ENCODE results near the gene OTOS. TPM values are rescaled to one million over a fixed set of nuclear protein-coding genes. Genes with fewer than 3 reads are reported as not detected.

Gene OTOS
- total RNA-seq, 4 donors from 2014 or later: not detected

DNA sequence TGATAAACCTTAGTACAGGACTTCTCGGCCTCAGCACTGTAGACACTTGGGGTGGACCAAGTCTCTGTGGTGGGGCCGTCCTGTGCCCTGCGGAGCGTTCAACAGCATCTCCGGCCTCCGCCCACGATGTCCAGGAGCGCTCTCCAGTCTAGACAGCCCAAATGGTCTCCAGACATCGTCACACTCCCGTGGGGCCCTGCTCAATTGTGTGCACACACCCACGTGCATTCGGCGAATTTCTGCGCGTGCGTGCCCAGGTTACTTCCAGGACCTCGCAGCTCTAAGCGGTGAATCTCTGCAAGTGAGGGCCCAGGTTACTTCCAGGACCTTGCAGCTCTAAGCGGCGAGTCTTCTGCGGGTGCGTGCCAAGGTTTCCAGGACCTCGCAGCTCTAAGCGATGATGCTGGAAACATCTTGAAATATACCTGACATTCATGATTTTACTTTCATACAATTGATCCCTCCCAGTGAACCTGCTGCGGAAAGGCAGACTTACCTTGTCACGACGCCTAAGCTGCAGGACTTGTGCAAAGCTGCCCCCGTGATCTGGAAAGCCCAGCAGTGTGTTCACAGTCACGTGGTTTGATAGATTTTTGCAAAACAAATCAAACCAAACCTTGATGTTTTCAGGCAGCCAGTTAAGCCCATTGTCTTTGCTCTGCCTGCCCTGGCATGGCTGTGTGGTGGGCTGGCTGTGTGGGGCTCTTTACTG is 16.1 kb upstream of the OTOS start:
- ATAC-seq: no peak
- Histone ChIP-seq H3K9me3 (no peaks in the 10 kb centered on the region), H3K4me3 (no peak overlapping the region), H3K36me3 (no peaks in the 10 kb centered on the region), H3K27me3 (no peaks in the 10 kb centered on the region), H3K27ac (no peak overlapping the region), H3K4me1 (no peaks in the 10 kb centered on the region)
- intact Hi-C loops (cut with DNase I; ENCODE audit: low total_unique reads): no loop called here
- TF ChIP-seq POLR2A (IDR thresholded peaks at IDR 0.05): no peak
- TF ChIP-seq, protein P1, sequence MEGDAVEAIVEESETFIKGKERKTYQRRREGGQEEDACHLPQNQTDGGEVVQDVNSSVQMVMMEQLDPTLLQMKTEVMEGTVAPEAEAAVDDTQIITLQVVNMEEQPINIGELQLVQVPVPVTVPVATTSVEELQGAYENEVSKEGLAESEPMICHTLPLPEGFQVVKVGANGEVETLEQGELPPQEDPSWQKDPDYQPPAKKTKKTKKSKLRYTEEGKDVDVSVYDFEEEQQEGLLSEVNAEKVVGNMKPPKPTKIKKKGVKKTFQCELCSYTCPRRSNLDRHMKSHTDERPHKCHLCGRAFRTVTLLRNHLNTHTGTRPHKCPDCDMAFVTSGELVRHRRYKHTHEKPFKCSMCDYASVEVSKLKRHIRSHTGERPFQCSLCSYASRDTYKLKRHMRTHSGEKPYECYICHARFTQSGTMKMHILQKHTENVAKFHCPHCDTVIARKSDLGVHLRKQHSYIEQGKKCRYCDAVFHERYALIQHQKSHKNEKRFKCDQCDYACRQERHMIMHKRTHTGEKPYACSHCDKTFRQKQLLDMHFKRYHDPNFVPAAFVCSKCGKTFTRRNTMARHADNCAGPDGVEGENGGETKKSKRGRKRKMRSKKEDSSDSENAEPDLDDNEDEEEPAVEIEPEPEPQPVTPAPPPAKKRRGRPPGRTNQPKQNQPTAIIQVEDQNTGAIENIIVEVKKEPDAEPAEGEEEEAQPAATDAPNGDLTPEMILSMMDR (IDR thresholded peaks at IDR 0.05 in 4 of 5, conservative IDR thresholded peaks at IDR 0.05 in 1 of 5): no peak
- no peak for DNase-seq
- in situ Hi-C loops (cut with MboI; ENCODE audit: low sequenced_read_pairs in 4 of 4): no loop called here

DNA sequence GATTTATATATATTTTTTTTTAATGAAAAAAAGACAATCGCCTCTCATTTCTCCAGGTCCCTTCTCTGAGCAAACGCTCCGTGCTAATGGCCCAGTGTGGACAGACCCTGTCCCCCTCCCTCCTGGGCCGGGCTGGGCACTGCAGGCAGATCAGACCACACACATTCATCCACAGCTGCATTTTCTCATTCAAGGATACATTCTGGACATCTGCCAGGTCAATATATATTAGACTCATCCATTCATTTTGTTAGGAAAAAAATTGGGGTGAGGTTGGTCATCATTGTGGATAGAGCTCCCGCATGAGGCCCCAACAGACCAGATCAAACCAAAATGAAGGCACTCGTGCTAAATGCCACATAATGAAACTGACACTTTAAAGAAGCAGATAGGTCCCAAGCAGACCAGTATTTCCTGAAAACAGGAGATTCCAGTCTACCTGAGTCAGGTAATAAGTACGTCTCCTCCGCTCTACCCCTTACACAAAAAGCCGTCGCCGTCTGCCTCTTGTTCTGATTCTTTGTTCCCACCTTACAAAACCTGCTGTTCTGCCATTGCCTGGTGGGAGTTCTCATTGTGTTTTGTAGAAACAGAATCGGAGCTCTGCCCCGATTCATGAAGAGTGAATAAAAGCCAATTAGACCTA is 15.4 kb upstream of the OTOS start:
- intact Hi-C loops (cut with DNase I; ENCODE audit: low total_unique reads) (no loop called here), in situ Hi-C loops (cut with MboI; ENCODE audit: low sequenced_read_pairs in 4 of 4) (no loop called here)
- H3K27me3 ChIP-seq: no peaks in the 10 kb centered on the region
- no peaks in the 10 kb centered on the region for H3K36me3 ChIP-seq
- TF ChIP-seq, protein P1 (IDR thresholded peaks at IDR 0.05 in 4 of 5, conservative IDR thresholded peaks at IDR 0.05 in 1 of 5): no peak
- TF ChIP-seq POLR2A (IDR thresholded peaks at IDR 0.05): no peak
- no peaks in the 10 kb centered on the region for H3K9me3 ChIP-seq
- ATAC-seq (no peak), DNase-seq (no peak)
- no peaks in the 10 kb centered on the region for H3K4me1 ChIP-seq
- H3K4me3 ChIP-seq: no peak overlapping the region
- no peak overlapping the region for H3K27ac ChIP-seq

DNA sequence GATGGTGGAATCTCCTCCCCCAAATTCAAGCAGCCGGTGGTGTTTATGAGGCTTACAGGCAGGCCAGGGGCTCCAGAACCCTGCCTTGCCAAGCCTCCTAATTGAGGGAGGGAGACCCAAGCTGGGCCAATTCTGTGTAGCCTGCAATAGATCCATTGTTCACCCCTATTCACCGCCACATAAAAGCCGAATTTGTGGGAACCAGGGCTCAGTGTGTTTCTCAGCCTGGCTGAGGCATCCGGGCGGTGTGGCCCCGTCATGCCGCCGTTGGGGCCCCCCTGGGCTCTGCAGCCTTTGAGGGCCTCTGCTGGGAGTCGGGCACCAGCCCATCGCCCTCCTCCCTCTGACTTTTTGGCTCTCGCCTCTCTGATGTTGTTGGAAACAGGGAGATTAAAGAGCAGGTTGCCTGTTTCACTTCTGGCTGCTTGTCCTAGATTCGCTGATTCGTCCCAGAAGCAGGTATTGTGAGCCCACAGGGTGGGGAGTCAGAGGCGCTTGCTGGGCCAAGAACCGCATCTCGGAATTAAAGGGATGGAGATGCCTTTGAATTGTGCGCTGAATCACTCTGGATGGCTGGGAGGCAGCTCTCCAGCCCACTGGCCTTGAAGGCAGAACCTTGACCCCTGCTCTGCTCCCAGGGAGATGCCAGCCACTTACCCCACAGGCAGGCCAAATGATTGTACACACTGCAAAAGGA is 14.7 kb upstream of the OTOS start:
- Histone ChIP-seq H3K9me3 (no peaks in the 10 kb centered on the region), H3K27me3 (no peaks in the 10 kb centered on the region), H3K4me1 (no peaks in the 10 kb centered on the region), H3K27ac (no peak overlapping the region), H3K4me3 (no peak overlapping the region), H3K36me3 (no peaks in the 10 kb centered on the region)
- ATAC-seq: no peak
- intact Hi-C loops (cut with DNase I; ENCODE audit: low total_unique reads): no loop called here
- TF ChIP-seq POLR2A (IDR thresholded peaks at IDR 0.05): no peak
- TF ChIP-seq, protein P1 (IDR thresholded peaks at IDR 0.05 in 4 of 5, conservative IDR thresholded peaks at IDR 0.05 in 1 of 5): no peak
- no peak for DNase-seq
- in situ Hi-C loops (cut with MboI; ENCODE audit: low sequenced_read_pairs in 4 of 4): no loop called here

DNA sequence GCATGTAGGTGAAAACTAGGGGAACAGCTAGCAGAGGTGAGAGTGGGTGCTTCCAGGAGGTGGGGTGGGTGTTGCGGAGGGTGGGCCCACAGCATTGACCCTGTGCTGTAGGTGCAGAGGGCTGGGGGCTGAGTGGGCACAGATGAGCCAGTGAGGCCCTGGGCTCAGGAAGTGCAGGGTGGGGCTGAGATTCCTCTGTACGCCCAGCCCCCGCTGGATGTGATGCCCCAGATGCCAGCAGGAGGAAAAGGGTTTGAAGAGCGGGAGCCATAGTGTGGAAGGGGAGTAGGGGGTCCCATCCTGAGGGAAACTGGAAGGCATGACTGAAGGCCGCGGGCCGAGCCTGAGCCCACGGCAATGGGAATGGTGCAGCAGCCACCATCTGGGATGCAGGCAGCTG is 14.1 kb upstream of the OTOS start:
- in situ Hi-C loops (cut with MboI; ENCODE audit: low sequenced_read_pairs in 4 of 4) (no loop called here), intact Hi-C loops (cut with DNase I; ENCODE audit: low total_unique reads) (loop anchor here (5.0 kb wide), 2 partner anchors 38 to 283 kb away; partner anchors contain the start of gene GPC1)
- H3K27me3 ChIP-seq: no peaks in the 10 kb centered on the region
- no peaks in the 10 kb centered on the region for H3K4me1 ChIP-seq
- H3K36me3 ChIP-seq: no peaks in the 10 kb centered on the region
- no peak overlapping the region for H3K4me3 ChIP-seq
- no peak overlapping the region for H3K27ac ChIP-seq
- TF ChIP-seq, protein P1 (IDR thresholded peaks at IDR 0.05 in 4 of 5, conservative IDR thresholded peaks at IDR 0.05 in 1 of 5): no peak
- no peak for TF ChIP-seq POLR2A (IDR thresholded peaks at IDR 0.05)
- DNase-seq (no peak), ATAC-seq (no peak)
- H3K9me3 ChIP-seq: no peaks in the 10 kb centered on the region

Measured in gastrocnemius medialis (tissue), 4 donors.